ENCODE results near the gene ROPN1. TPM values are rescaled to one million over a fixed set of nuclear protein-coding genes. Genes with fewer than 3 reads are reported as not detected.
"Not testable (repeated sequence)": the region's sequence is repeated elsewhere in the genome, so short reads cannot be mapped to it uniquely, and the experiment has no call there.

Gene ROPN1
- total RNA-seq, 1 donor from 2014 or later, result not detected

DNA sequence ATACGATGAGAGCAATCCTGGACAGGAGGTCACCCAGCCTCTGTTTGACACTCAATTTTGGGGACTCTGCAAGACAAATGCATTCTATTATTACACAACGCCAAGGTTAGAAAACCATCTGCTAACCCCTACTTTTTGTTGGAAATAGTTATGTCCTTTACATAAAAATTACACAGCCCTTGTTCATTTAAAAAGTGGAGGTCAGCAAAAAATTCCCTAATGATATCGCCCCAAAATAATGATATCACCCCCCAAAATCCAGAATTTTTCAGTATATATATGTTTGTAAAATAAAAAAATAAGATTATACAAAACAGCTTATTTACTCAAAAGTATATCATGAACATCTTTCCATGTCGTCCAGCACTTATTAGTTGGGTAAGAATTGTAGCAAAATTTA lies 11.4 kb downstream of the ROPN1 start:
- intact Hi-C loops (cut with DNase I), result loop anchor here (5.0 to 10.0 kb wide), 2 partner anchors 243 to 336 kb away; no protein-coding TSS in a partner anchor
- H3K4me3 ChIP-seq, result peak overlapping the region; percentile 41 to 66
- no peaks in the 10 kb centered on the region for H3K9me3 ChIP-seq
- no peaks in the 10 kb centered on the region for H3K36me3 ChIP-seq
- H3K27ac ChIP-seq, result peak overlapping the region in 1 of 2 donors; percentile 36
- no peak for DNase-seq (ENCODE audit: low spot score in 2 of 2)
- TF ChIP-seq, protein P1, sequence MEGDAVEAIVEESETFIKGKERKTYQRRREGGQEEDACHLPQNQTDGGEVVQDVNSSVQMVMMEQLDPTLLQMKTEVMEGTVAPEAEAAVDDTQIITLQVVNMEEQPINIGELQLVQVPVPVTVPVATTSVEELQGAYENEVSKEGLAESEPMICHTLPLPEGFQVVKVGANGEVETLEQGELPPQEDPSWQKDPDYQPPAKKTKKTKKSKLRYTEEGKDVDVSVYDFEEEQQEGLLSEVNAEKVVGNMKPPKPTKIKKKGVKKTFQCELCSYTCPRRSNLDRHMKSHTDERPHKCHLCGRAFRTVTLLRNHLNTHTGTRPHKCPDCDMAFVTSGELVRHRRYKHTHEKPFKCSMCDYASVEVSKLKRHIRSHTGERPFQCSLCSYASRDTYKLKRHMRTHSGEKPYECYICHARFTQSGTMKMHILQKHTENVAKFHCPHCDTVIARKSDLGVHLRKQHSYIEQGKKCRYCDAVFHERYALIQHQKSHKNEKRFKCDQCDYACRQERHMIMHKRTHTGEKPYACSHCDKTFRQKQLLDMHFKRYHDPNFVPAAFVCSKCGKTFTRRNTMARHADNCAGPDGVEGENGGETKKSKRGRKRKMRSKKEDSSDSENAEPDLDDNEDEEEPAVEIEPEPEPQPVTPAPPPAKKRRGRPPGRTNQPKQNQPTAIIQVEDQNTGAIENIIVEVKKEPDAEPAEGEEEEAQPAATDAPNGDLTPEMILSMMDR (IDR thresholded peaks at IDR 0.05), result no peak
- peaks cover 0 to 4% of the 10 kb centered on the region in 2 donors for H3K4me1 ChIP-seq
- no peaks in the 10 kb centered on the region for H3K27me3 ChIP-seq

DNA sequence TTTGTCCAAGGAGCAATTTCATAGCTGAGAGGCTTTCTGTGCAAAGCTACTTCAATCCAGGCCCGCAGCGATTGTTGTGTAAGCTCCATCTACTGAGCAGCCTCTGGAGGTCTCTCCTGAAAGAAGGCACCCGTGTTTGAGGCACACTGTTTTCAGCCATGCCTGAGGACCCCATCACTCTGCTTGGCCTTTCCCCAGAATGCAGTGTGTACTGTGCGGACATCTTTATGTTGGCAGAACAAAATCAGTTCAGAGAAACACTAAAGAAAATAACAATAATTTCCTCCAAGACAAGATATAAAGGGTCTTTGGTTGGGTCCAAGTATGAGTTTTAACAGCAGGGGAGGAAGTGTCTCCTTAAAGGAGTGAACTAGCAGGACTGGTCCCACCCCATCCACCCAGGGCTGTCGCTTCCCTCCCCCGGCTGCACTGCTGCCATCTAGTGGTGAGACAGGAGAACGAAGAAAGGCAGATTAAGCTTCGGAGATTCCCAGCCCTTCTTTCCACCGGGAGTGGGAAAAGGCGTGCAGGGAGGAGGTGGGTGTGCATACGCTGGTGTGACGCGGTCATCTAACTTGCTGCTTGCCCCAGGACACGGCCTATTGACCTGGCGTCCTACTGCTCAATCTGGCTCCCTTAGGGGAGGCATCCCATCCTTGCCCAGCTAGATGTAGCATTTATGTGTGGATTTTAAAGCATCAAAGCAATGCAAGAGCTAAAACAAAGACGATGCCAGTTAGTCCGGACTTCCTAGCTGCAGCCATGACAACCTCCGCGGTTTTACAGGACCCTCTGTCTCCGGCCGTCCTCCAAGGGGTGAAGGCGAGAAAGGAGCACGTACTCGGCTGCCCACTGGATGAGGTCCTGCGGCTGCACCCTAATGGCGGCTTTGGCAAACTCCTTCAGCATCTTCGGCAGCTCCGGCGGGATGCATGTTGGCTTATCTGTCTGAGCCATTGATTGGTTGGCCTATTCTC lies 12.1 kb downstream of the ROPN1 start:
- not testable (repeated sequence) for H3K9me3 ChIP-seq, H3K36me3 ChIP-seq, H3K4me1 ChIP-seq, H3K27me3 ChIP-seq
- Histone ChIP-seq H3K4me3 (peak overlapping the region; percentile 41 to 66), H3K27ac (peak overlapping the region; percentile 36 to 49)
- DNase-seq (ENCODE audit: low spot score in 2 of 2), result peak in 1 of 2 donors; percentile 67
- intact Hi-C loops (cut with DNase I), result loop anchor here (5.0 to 10.0 kb wide), 2 partner anchors 243 to 335 kb away; no protein-coding TSS in a partner anchor
- TF ChIP-seq, protein P1 (IDR thresholded peaks at IDR 0.05), result peak; percentile 65 to 75 (median 68)

DNA sequence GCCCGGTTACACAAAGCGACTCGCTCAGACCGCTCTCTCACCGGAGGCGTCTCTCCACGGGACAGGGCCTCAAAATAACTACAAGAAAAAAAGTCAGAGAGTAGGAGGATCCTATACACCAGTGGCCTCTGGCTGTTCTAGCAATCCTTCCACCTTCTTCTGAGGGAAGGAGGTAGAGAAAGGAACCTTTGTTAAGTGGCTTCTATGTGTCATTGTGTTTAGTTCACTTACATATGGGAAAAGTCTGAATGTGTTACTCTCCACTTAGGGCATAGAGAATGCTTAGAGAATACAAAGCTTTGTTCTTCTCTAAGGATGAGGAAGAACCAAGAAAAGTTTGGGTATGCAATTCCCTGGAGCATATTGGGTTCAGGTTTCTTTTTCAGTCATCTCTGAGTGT lies 15.0 kb downstream of the ROPN1 start:
- H3K9me3 ChIP-seq; H3K4me1 ChIP-seq; H3K27ac ChIP-seq; H3K36me3 ChIP-seq; H3K27me3 ChIP-seq; intact Hi-C loops (cut with DNase I); DNase-seq (ENCODE audit: low spot score in 2 of 2); H3K4me3 ChIP-seq: not testable (repeated sequence)

DNA sequence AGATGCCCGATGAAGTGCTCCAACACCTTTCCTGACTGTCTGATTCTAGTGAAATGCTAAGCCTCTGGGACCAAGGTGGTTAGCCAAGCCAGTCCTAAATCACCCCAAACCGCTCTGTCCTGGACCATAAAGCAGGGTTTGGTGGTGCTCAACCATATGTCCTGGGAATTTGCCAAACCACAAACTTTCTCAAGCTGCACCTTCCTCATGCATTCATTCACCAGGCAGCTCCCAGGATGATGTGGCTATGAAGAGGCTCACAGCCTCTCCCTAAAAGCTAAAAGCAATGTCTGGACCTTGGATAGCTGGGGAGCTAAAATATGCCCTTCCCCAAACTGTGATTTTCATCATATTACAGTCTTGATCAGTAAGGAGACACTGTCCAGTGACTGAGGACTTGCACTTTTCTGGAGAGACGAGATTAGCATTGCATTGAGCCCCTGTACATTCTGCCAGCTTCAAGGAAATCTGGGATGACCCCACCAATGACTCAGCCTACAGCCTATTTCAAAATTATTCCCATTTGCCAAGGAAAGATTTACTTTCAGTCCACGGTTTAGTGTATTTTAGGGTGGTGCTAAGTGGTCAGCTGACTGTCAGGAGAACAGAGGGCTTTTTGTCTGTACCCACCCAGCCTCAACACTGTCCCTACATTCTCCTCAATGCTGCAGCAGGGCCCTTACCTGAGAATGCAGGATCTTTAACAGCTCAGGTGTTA lies 15.6 kb downstream of the ROPN1 start:
- DNase-seq (ENCODE audit: low spot score in 2 of 2); intact Hi-C loops (cut with DNase I); H3K27ac ChIP-seq; H3K4me1 ChIP-seq; H3K36me3 ChIP-seq; H3K27me3 ChIP-seq; H3K9me3 ChIP-seq; H3K4me3 ChIP-seq: not testable (repeated sequence)

DNA sequence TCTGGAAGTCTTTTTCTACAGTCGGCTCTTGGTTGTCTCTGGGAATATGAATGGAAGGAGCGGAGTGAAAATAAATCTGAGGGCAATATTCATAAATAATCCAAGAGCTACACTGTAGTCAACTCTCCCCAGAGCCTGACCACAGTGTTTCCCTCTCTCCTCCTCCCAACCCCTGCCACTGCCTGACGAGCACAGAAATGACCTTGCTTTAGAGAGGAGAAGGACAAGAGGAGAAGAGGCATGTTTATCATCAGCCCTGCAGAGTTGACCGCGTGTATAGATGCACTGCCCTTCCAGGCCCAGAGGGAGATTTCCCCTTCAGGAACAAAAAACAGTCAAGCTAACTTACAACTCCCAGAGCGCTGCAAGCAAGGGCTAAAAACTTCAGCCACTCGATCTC lies 16.9 kb downstream of the ROPN1 start:
- H3K9me3 ChIP-seq; H3K36me3 ChIP-seq; intact Hi-C loops (cut with DNase I); H3K4me1 ChIP-seq; DNase-seq (ENCODE audit: low spot score in 2 of 2); H3K27ac ChIP-seq; H3K4me3 ChIP-seq; H3K27me3 ChIP-seq: not testable (repeated sequence)

DNA sequence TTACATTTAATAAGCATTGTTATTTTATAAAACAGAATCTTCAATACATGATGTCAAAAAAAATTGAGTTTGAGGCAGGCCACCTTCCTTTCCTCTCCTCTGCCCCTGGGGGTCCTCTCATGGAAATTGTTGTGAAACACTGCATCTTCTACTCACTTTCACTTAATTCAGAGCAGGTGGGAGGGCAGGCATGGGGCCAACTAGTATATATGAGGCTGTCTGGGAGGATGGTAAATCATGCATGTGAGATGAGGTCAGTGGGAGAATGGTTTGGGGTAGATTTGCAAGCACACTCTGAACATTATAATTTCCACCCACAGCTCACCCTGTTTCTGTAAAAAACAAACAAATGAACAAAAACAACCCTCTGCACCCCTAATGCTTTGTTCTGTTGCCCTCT lies 20.5 kb downstream of the ROPN1 start:
- H3K27me3 ChIP-seq, result no peaks in the 10 kb centered on the region

DNA sequence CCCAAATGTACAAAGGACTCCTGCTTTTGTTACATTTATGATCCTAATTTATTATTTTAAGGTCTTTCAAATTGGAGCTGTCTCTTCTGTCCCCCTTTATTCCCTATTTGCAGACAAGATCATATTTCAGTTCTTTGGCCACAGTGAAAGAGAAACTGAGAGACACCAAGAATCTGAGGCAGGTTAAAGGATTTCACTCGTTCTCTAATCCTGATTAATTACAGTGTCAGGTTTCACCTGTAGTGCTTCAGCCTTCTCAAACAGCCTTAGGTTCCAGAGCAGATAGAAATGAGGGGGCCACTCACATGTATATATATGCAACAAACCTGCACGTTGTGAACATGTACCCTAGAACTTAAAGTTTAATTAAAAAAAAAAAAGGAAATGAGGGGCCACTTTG lies 24.7 kb downstream of the ROPN1 start:
- H3K9me3 ChIP-seq; H3K4me3 ChIP-seq; intact Hi-C loops (cut with DNase I); H3K27ac ChIP-seq; H3K36me3 ChIP-seq; H3K4me1 ChIP-seq; DNase-seq (ENCODE audit: low spot score in 2 of 2); H3K27me3 ChIP-seq: not testable (repeated sequence)

More for the DNA sequence above, 20.5 kb downstream of the ROPN1 start:
- TF ChIP-seq, protein P1 (IDR thresholded peaks at IDR 0.05), result no peak
- Histone ChIP-seq H3K4me1 (no peaks in the 10 kb centered on the region), H3K36me3 (no peaks in the 10 kb centered on the region), H3K27ac (no peak overlapping the region), H3K9me3 (no peaks in the 10 kb centered on the region), H3K4me3 (no peak overlapping the region)
- intact Hi-C loops (cut with DNase I), result no loop called here
- DNase-seq (ENCODE audit: low spot score in 2 of 2), result no peak

DNA sequence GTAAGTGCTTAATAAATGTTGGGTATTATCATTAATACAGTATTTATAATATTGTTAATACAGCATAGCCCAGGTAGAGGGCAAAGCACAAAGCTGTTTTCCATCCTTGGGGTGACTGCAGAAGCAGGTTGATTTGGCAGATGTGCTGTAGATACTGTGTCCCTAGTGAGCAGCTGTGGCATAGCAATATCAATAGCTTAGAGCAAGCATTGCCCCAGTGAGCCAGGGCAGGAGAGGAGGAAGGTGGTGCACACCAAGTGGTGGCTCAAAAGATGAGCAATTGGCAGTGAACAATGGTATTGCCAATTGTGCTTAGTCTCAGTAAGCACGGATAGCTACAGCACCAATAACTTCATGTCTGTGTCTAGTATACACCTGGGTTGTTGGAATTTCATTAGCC lies 25.1 kb downstream of the ROPN1 start:
- H3K36me3 ChIP-seq; H3K4me3 ChIP-seq; H3K9me3 ChIP-seq; H3K27ac ChIP-seq; DNase-seq (ENCODE audit: low spot score in 2 of 2); H3K4me1 ChIP-seq; H3K27me3 ChIP-seq; intact Hi-C loops (cut with DNase I): not testable (repeated sequence)

DNA sequence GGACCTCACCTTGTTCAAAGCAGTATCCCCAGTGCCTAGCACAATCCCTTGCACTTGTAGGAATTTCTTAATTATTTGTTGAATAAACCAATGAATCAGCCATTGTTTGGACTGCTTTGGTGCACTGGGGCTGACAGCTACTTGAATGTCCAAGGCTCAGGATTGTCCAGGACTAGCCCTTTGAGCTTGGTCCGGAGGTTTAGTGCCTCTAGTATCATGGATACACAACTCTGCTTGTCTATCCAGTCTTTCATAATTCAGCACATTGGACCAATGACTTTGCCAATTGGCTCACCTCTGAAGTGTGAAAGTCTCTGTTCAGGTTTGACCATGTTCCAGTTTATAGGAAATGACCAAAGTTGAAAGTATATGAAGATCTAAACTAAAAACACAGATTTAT lies 27.1 kb downstream of the ROPN1 start:
- H3K4me3 ChIP-seq; H3K9me3 ChIP-seq; H3K27me3 ChIP-seq; DNase-seq (ENCODE audit: low spot score in 2 of 2); intact Hi-C loops (cut with DNase I); H3K36me3 ChIP-seq; H3K4me1 ChIP-seq; H3K27ac ChIP-seq: not testable (repeated sequence)
